ENCODE measurements around the gene SRSF12.

Gene SRSF12

DNA sequence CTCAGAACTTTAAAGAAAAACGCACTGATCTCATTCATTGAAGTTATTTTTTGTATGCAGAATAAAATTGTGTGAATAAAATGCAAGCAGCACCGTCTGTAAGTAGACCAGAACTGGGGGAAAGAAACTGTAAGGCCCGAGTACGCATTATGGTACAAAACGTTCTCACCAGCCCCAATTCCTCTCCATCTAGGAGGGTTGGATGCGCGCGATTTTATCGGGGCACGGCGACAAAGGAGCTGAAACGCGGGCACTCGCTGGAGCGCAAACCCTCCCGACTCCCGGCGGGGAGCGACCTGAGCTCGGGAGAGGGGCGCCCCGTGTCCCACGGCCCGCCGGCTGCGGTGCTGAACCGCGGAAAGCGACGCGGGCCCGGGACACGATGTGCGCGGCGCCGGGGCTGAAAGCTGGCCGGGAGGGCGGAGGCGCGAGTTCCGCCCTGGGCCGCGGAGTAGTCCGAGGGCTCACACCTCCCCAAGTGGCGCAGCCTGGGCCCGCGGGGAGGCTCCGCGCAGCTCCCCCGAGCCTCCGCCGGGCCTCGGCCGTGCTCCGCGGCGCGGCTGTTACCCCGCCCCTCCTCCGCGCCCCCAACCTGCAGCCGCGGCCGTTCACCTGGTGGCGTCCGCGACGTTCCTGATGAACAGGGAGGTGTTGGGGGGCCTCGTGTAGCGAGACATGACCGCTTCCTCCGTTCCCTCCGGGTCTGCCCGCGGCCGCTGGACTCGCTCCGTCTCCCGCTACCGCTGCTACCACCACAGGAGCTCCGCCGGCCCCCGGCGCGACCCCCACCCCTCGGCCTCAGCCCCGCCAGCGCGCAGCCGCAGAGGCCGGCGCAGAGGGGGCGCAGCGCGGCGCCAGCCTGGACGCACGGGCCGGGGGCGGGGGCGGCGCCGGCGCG is at the start of gene SRSF12:
Gene SRSF12, minus strand, starts transcription at position 861 of the 898 bp plus-strand sequence. Its CDS starts 184 bp downstream, at position 677.
- peak; percentile 15 for DNase-seq (ENCODE audit: low read depth)

DNA sequence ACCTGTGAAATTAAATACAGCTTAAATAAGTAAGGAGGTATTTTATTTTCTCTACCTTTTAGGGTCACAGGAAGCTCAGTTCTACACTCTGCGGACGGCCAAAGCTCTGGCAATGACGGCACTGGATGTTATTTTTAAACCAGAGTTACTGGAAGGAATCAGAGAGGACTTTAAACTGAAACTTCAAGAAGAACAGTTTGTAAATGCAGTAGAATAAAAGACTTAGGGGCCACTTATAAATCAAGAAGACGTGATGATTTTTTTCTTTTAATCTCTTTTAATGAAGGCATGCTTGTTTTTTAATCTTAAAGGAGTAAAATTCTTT is 44.1 kb upstream of the SRSF12 start:
- no peak for DNase-seq (ENCODE audit: low read depth)

DNA sequence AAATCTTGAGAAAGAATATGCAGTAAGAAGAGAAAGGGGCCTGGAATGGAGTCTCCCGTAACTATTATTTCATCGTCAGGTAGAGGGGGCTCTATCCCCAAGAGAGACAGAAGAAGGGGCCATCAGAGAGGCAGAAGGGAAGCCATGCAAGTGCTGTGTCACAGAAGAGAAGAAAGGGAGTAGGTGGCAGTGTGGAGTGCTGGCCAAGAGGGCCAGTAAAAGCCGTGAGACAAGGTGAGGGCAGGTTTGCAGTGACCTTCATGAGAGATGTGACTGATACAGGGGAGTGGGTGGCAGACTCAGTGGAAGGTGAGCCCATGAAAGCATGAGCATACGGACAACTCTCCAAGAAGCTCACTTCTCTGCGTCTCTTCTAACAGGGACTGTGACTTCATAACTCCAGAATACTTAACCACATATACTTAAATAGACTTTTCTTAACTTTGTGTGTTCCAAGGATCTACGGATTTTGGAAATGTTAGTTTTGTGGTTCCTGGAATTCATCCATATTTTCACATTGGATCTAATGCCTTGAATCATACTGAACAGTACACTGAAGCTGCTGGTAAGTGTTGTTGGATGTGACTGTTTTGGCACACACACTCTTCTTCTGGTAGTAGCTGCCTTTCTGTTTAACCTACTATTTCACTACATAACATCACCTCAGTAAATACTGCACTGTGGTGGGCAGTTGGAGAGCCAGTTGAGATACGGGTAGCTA is 43.6 kb upstream of the SRSF12 start:
- no peak for DNase-seq (ENCODE audit: low read depth)

DNA sequence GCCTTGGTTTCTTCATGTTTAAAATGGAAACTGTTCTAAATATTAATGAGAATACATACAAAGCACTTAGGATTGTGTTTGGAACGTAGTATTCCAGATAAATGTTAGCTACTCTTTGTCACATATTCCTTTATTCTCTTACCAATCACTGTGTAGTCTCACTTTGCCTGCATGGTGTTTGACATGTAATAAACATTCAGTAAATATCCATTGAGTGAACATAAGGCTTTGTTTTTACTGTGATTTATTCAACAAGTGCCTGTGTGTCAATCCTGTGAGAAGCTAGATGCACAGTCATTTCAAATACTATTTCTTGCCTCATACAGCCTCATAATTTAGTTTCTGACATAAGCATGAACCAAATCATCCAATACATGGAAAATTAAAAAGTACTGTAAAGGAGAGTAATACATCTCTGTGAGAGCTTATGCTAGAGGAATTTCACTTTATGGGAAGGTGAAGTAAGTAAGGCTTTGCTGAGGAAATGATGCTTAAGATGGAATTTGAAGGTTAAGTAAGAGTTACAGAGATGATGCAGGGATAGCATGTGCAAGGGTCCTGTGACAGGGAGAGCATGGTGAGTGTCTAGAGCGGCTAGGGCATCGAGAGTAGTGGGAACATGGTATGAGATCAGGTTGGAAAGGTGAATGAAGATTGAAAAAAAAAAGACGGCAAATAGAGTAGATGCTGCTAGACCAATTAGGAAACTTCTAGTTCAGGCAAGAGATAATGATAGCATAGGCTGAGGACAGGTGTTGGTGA is 42.6 kb upstream of the SRSF12 start:
- DNase-seq (ENCODE audit: low read depth), result no peak

DNA sequence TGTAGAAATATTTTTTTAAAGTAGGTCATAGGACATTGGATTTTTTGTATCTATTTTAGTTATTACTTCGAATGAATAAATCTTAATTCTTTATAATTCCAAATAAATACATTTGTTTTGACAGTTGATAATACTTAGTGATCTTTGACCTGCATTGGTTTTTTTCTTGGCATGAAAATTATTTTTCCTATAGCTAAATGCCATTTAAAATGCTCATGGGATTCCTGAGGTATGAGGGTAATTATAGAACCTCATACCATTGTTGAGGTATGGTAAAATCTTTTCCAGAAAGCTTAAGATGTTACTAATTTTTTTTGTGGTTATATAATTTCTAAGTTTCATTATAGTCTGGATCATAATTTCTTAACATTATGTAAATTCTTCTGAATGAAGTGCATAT is 36.3 kb upstream of the SRSF12 start:
- no peak for DNase-seq (ENCODE audit: low read depth)

DNA sequence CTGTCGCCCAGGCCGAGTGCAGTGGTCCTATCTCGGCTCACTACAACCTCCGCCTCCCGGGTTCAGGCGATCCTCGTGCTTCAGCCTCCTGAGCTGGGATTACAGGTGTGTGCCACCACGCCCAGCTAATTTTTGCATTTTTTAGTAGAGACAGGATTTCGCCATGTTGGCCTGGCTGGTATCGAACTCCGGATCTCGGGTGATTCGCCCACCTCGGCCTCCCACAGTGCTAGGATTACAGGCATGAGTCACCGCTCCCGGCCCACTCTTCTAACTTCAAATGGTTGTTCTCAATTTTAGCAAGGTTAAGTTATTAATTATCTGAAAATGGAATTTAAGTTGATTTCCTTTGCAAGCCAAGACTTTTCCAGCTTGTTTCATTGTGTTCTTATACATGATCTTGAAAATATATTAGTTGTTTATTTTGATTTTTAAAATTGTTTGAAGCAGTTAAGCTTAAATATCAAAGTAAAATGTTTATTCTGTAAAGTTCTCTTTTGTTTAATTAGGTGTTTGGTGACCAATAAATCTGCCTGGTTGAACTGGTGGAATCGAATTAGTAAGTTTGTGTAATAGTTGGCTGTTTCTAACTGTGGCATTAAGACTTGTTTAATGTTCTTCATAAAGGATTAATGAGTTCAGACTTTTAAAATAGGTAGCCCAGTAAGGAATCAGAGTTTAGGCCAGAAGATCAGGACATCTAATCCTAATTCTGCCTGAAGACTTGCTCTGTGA is 30.3 kb upstream of the SRSF12 start:
- no peak for DNase-seq (ENCODE audit: low read depth)

DNA sequence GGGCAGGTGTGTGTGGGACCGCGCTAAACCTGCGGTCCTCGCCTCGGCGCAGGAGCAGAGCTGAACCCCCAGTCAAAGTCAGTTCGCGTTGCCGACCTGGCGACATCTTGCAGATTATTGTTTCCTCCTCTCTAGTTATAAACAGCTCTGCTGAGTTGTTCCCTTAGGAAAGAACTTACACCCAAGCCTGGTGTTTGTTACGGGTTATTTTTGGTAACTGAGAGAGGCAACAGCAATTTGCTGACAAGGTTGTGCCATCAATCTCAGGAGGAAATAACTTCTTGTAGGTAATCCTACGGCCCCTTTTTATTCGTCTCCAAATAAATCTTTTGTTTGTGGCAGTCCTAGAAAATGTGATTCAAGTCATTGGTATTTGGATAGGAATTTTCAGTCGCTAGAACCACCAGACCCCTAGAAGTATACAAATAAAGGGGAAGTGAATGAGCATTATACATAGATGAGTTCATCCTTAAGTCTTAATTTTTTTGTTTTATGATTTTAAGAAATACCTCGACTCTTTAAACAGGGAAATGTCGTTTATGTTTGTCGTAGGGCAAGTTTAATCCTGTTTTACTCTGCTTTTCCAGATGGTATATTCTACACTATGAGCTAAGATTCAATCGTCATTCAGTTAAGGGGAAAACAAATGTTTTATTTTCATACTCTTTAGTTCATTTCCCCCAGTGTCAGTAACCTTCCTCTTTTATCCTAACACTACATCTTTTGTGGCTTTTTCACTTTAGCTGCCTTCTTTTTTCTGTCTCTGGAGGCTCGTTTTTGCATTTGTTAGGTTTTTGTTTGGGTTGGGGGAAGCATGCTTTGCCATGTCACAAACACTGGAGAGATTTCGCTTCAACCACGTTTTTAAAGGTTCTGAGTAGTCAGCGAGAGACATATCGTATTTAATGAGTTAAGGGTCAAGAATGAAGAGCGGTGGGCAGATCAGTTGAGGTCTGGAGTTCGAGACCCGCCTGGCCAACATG is 29.1 kb upstream of the SRSF12 start:
- DNase-seq (ENCODE audit: low read depth), result peak; percentile 8

DNA sequence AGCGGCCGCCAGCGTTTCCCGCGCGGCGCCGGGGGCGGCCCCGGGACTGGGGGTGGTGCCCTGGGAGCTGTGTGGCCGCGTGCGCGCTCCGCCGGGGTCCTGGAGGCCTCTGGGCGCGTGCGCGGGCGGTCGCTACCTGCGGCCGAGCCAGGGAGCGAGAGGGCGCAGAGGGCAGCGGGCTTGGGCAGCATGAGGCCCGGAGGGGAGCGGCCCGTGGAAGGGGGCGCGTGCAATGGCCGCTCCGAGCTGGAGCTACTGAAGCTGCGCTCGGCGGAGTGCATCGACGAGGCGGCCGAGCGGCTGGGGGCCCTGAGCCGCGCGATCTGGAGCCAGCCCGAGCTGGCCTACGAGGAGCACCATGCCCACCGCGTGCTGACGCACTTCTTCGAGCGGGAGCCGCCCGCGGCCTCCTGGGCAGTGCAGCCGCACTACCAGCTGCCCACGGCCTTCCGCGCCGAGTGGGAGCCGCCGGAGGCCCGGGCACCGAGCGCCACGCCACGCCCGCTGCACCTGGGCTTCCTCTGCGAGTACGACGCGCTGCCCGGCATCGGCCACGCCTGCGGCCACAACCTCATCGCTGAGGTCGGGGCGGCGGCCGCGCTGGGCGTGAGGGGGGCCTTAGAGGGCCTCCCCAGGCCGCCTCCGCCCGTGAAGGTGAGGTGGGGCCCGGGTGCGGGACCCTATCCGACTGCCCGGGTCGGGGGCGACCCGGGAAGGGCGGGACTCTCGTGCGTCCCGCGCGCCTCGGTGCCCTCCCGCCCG is 28.3 kb upstream of the SRSF12 start, which contains the start of gene PM20D2:
Gene PM20D2, plus strand, starts transcription at position 100 of the 762 bp plus-strand sequence. Its CDS starts 90 bp downstream, at position 190.
- peak; percentile 44 for DNase-seq (ENCODE audit: low read depth)

DNA sequence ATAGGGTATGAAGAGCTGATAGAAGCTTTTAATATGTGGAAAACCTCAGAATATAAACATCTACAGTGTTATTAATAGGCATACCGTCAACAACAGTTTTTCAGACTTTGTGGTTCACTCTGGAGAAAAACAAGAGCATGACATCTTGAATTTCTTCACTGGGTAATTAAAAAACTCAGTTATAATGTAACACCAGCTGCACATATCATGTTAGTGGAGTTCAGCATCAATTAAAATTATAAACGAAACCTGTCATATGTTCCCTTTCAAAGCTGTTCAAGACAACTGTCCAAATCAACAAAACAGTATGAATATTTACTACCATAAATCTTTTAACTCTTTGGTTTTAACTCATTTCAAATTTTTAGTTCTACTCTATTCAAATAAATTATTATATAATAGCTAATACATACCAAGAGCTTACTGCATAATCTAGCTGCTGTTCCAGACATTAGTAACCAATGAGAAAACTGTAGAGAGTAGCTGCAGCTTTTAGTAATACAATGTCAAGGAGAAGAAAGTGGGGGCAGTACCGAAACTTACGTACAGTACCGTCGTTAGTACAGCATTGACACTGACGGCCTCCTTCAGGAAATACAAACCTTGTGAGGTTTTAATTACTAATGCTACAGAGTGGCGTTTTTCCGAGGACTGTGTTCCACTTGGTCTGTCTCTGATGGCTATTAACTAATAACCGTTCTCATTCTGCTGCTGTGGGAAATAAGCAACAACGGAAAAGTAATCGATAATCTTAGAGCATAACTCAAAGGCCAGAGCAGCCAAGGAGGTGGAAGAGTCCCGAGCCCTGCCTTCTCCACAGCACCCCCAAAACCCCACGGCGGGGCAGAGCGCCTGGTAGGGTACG is 27.5 kb upstream of the SRSF12 start:
- DNase-seq (ENCODE audit: low read depth), result no peak

DNA sequence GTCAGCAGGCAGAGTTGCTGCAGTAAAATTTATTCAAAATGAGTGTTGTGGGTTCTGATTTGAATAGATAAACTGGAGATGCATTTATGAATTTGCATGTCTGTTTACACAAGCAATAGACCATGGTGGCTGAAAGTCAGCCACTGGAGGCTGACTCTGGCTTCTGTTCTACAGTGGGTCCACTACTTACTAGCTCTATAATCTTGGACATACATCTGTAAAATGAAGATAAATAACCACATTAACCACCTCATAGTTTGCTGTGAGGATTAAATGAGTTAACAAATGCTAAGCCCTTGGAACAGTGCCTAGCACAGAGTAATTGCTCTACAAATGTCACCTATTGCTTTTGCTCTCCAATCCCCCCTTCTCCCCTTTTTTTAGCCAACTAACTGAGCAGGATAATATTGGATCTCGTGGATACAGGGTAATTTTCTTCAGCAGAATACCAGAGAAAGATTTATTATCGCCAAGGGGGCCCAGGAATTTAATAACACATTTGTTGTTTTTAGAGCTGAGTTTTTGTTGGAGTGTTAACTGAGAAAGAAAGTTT is 26.6 kb upstream of the SRSF12 start:
- no peak for DNase-seq (ENCODE audit: low read depth)

DNA sequence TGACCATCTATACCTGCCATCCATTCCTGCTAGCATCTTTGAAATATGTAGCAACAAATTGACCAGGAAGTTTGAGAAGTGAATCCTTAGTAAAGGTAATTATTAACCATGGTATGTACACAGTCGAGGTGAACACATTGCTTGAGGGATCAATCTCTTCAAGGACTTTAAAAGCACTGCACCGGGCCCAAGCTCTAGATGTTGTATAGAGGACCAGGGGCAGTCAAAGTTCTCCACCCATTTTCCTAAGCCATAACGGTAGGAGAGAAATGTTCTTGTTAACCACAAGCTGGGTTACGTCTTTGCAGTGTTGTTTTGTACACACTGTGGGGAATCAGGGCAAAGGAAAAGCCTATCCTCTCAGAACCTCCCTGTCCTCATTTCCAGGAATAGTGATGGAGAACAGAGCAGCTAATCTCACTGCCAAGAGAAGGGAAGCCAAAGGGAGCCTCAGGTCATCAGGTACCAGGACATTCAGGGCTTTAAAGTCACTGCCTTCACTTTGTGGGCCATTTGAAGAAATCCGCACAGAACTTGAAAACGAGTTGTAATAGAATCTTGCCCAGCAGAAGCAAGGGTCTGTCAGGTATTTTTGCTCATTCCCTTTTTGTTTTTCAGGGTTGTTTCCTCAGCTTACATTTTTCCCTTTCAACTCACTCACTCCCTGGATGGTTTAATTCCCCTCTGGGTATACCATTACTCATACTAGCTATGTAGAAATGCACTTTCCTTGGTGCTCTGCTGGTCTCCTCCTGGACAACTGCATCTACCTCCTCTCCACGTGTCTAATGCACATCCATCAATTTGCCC is 22.7 kb upstream of the SRSF12 start:
- no peak for DNase-seq (ENCODE audit: low read depth)

DNA sequence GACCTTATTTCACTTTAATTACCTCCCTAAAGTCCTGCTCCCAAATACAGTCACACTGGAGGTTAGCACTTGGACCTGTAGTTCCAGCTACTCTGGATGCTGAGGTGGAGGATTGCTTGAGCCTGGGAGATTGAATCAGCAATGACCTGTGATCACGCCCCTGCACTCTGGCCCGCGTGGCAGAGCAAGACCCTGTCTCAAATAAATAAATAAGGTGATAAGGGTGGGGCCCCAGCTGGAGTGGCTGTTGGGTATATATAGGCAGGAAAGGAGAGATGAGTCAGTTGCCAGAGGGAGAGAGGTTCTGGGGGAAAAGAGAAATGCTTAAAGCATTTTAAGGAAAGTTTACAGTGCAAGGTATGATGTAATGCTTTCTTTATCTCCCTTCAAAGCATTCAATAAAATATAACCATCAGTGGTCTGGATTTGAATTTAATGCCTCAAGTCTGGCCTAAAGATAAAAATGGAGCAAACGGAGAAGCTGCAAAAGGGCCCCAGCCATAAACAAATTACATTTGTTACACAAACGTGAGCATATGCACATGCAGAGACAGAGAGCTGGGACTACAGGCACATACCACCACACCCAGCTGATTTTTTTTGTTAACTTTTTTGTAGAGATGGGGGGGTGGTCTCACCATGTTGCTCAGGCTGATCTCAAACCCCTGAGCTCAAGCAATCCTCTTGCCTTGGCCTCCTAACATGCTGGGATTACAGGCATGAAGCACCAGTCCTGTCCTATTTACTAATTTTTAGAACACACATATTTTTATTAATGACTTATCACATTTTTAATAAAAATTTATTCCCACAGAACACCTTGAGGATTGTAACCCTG is 21.9 kb upstream of the SRSF12 start:
- no peak for DNase-seq (ENCODE audit: low read depth)

DNA sequence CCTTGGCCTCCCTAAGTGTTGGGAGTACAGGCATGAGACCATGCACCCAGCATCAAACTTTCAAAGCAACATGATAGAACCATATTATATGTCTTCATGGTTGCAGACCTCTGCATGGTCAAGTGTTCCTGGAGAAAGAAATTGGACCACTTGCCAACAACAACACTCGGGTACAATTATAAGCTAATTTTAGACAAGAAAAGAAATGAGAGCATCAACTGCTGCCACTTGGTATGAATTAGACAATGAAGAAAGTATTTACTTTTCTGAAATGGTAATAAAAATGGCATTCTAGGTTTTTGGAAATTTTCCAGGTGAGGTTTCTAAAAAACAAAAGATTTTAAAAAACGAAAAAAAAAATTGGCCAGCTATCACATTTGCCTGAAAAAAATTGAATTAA is 20.3 kb upstream of the SRSF12 start:
- DNase-seq (ENCODE audit: low read depth), result no peak

DNA sequence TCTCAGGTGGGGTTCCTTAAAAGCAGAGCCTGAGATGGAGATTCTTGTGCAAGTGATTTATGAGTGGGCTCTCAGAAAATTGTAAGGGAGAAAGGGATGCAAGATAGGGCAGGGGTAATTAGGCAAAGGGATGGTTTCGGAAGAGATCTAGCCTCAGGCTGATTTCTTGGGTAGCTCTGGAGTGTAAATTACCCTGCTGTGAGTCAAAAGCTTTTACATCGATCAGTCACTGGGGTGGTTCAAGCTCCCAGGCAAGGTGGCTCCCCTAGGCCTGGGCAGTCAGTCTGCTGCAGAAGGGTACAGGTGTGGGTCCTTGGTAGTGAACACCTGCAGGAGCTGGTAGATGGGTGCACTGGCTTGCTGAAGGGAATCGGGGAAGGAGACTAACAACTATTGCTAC is 16.9 kb upstream of the SRSF12 start:
- DNase-seq (ENCODE audit: low read depth), result no peak

DNA sequence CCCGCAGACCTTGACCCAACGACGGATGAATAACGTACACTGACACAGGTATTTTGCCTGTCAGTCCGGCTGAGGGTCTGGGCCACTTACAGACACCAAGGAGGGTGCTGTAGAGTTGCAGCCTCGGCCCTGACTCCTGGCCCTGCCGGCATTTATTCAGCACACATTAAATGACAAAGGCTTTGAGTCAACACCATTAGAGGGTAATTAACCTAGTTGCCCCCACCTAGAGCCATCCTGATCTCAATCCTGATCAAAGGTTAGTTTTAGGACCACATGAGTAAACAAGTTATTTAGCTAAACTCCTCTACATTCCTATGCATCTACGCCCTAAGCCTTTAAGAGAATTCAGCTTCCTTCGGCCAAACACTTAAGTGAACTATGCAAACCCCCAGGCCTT is 16.1 kb upstream of the SRSF12 start:
- no peak for DNase-seq (ENCODE audit: low read depth)

DNA sequence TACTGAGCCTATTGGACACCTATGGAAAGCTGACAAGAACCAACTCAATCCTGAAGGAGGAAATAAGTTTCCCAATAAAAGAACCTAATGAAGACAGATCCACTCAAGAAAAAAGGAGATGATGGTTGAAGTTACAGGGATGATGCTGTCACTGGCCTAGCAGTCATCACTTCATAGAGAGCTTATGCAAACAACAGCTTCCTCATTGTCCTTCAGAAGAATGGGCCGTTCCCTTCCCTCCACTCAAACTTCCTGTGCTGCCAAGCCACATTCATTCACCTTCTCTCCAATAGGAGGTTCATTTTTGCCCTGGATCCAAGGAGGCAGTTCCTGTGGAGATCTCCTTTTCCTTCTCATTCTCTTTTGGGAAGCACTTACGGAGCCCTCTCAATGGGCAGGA is 14.2 kb upstream of the SRSF12 start:
- DNase-seq (ENCODE audit: low read depth), result no peak

DNA sequence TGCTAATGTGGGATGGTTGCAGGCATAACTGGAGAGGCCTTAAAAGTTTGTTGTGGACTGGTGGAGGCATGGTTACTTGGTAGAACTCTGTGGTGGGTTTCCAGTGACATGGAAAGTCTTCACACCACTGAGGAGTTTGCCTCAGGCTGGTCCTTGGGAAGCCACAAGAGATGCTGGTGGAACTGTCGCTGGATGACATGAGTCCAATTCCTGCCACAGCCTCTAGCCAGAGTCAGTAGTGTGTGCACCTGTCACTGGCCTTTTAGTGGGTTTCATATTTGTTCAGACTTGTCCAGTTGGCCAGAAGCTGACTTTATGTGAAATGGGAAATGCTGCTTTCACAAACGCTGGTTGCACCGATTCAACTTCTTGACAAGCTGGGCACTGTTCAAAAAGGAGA is 13.7 kb upstream of the SRSF12 start:
- DNase-seq (ENCODE audit: low read depth), result no peak
